Sigmoid colon (tissue), 7 donors: Measurements from ENCODE around the gene IL16. TPM values are rescaled to one million over a fixed set of nuclear protein-coding genes. Genes with fewer than 3 reads are reported as not detected.

Experiments
- DNase-seq: peaks from one replicate; pipeline ENCODE4 v3.0.0-alpha.2; 2019
- H3K27ac ChIP-seq, 4 donors: fragments of 200-600 bp; sonication (generic); one replicate each; pipeline ENCODE4 v1.5.1; 2016 to 2019; ENCODE audit warnings: mild to moderate bottlenecking in 1 of 4
- H3K27me3 ChIP-seq, 3 donors: fragments of 200-600 bp; sonication (generic); one replicate each; pipeline ENCODE4 v1.5.1; 2019; ENCODE audit warnings: mild to moderate bottlenecking in 1 of 3
- H3K36me3 ChIP-seq, 4 donors: fragments of 200-600 bp; sonication (generic); one replicate each; pipeline ENCODE4 v1.5.1; 2016 to 2019
- H3K4me1 ChIP-seq, 4 donors: fragments of 200-600 bp; sonication (generic); one replicate each; pipeline ENCODE4 v1.5.1; 2017 to 2019
- H3K4me3 ChIP-seq, 4 donors: fragments of 200-600 bp; sonication (generic); one replicate each; pipeline ENCODE4 v1.5.1; 2017 to 2019; ENCODE audit warnings: mild to moderate bottlenecking in 2 of 4, moderate library complexity in 1 of 4
- H3K9me3 ChIP-seq, 4 donors: fragments of 200-600 bp in 3 of 4; sonication (generic) in 3 of 4; one replicate each; pipeline versions ENCODE4 v1.5.1 to v1.6.1; 2013 to 2019
- CTCF ChIP-seq, 4 experiments: fragments of 450-650 bp in 3 of 4; fragments of 200-600 bp in 1 of 4; IDR thresholded peaks; one replicate each; pipeline ENCODE4 v1.5.1; 2016 to 2019; ENCODE audit warnings: antibody characterized with exemption in 4 of 4, mild to moderate bottlenecking in 3 of 4, moderate library complexity in 2 of 4
- EP300 ChIP-seq, 4 donors: sonication (generic); formaldehyde crosslinking; IDR thresholded peaks; one replicate each; pipeline ENCODE4 v1.6.1; 2017; ENCODE audit warnings: antibody characterized with exemption in 4 of 4
- POLR2A ChIP-seq, 2 donors: fragments of 450-650 bp; IDR thresholded peaks; one replicate each; pipeline ENCODE4 v1.6.1; 2016; ENCODE audit warnings: antibody characterized with exemption in 2 of 2, mild to moderate bottlenecking in 2 of 2, moderate library complexity in 2 of 2
- POLR2AphosphoS5 ChIP-seq, 4 donors: sonication (generic); formaldehyde crosslinking; IDR thresholded peaks; one replicate each; pipeline ENCODE4 v1.6.1; 2017; ENCODE audit warnings: antibody characterized with exemption in 4 of 4
- WGBS, 2 donors: extraction: QIAGEN DNeasy Blood & Tissue Kit; methylation state at CpG; one replicate each; pipeline ENCODE4 v1.1.7; 2013; 5-methylcytosine and 5-hydroxymethylcytosine counted together
- intact Hi-C: fragments of 100-400 bp; cut with DNase I; formaldehyde crosslinking; loops from one replicate; pipeline ENCODE4 v1.15.1; 2023
- polyA plus RNA-seq, 3 donors: library from polyadenylated mRNA; stranded (reverse); fragments of 200-250 nt; gene quantifications; one replicate each; pipeline ENCODE4 v1.2.3, GENCODE V29; 2013
- total RNA-seq, 4 donors: library from RNA; depleted of rRNA; stranded (reverse); fragments of >200 nt; gene quantifications; one replicate each; pipeline ENCODE4 v1.1.0, GENCODE V29; 2016
- donor health status: healthy with polysubstance abuse.
- donor health status: Bipolar disorder and iron deficiency.
- donor health status: healthy.

IL16 gene
- total and polyA plus RNA-seq, 7 donors: 3.0 to 52.8 (median 8.9) TPM

- Histone ChIP-seq H3K9me3 (no peaks in the 10 kb centered on the region), H3K27me3 (no peaks in the 10 kb centered on the region), H3K4me3 (no peak overlapping the region), H3K36me3 (peaks cover 0 to 27% (median 2%) of the 10 kb centered on the region in 4 donors), H3K4me1 (peaks cover 0 to 11% (median 10%) of the 10 kb centered on the region in 4 donors), H3K27ac (no peak overlapping the region)
- no peak for DNase-seq
- TF ChIP-seq CTCF (IDR thresholded peaks at IDR 0.05): no peak
- no peak for TF ChIP-seq POLR2AphosphoS5 (IDR thresholded peaks at IDR 0.05)
- TF ChIP-seq POLR2A (IDR thresholded peaks at IDR 0.05): no peak
- no peak for TF ChIP-seq EP300 (IDR thresholded peaks at IDR 0.05)
- intact Hi-C loops: no loop called here
- 91 to 94% methylated on average over 6 of the region's 6 CpGs for WGBS, 2 donors
Measured at GRCh38 chr15:81317642-81318017, 121.0 kb downstream of the IL16 start.

GRCh38 chr15:81321667-81322066 lies 125.0 kb downstream of the IL16 start:
- Histone ChIP-seq H3K27ac (no peak overlapping the region), H3K9me3 (no peaks in the 10 kb centered on the region), H3K4me1 (peaks cover 0 to 20% (median 6%) of the 10 kb centered on the region in 4 donors), H3K4me3 (no peak overlapping the region), H3K36me3 (peaks cover 0 to 27% (median 2%) of the 10 kb centered on the region in 4 donors), H3K27me3 (no peaks in the 10 kb centered on the region)
- WGBS, 2 donors: 89 to 92% methylated on average over 1 of the region's 1 CpG
- TF ChIP-seq EP300 (IDR thresholded peaks at IDR 0.05): no peak
- no peak for TF ChIP-seq POLR2A (IDR thresholded peaks at IDR 0.05)
- no peak for TF ChIP-seq POLR2AphosphoS5 (IDR thresholded peaks at IDR 0.05)
- DNase-seq: no peak
- intact Hi-C loops: loop anchor here (5.0 to 10.0 kb wide), 2 partner anchors 317 to 726 kb away; partner anchors contain the start of genes MEX3B and TLNRD1

GRCh38 chr15:81322676-81323253 lies 126.1 kb downstream of the IL16 start:
- Histone ChIP-seq H3K36me3 (peaks cover 0 to 17% (median 2%) of the 10 kb centered on the region in 4 donors), H3K9me3 (no peaks in the 10 kb centered on the region), H3K27ac (no peak overlapping the region), H3K4me1 (peaks cover 0 to 20% (median 6%) of the 10 kb centered on the region in 4 donors), H3K27me3 (no peaks in the 10 kb centered on the region), H3K4me3 (peak overlapping the region in 2 of 4 donors; percentile 77 to 79)
- TF ChIP-seq CTCF (IDR thresholded peaks at IDR 0.05): no peak
- no peak for TF ChIP-seq POLR2AphosphoS5 (IDR thresholded peaks at IDR 0.05)
- TF ChIP-seq POLR2A (IDR thresholded peaks at IDR 0.05): no peak
- TF ChIP-seq EP300 (IDR thresholded peaks at IDR 0.05): no peak
- intact Hi-C loops: loop anchor here (5.0 to 10.0 kb wide), 2 partner anchors 318 to 725 kb away; partner anchors contain the start of genes MEX3B and TLNRD1
- no peak for DNase-seq
- 20 to 61% methylated on average over 6 of the region's 6 CpGs for WGBS, 2 donors

- peaks cover 0 to 20% (median 6%) of the 10 kb centered on the region in 4 donors for H3K4me1 ChIP-seq
- peak overlapping the region; percentile 71 to 81 (median 76) for H3K27ac ChIP-seq
- WGBS, 2 donors: 2 to 11% methylated on average over 4 of the region's 4 CpGs
- intact Hi-C loops: loop anchor here (5.0 to 10.0 kb wide), 2 partner anchors 319 to 724 kb away; partner anchors contain the start of genes MEX3B and TLNRD1
- no peaks in the 10 kb centered on the region for H3K9me3 ChIP-seq
- H3K27me3 ChIP-seq: no peaks in the 10 kb centered on the region
- peaks cover 0 to 9% (median 2%) of the 10 kb centered on the region in 4 donors for H3K36me3 ChIP-seq
- TF ChIP-seq EP300 (IDR thresholded peaks at IDR 0.05): no peak
- TF ChIP-seq POLR2AphosphoS5 (IDR thresholded peaks at IDR 0.05): no peak
- no peak for TF ChIP-seq CTCF (IDR thresholded peaks at IDR 0.05)
- no peak for TF ChIP-seq POLR2A (IDR thresholded peaks at IDR 0.05)
- no peak for DNase-seq
- peak overlapping the region; percentile 57 to 79 (median 72) for H3K4me3 ChIP-seq
Measured at GRCh38 chr15:81323559-81323943, 126.9 kb downstream of the IL16 start.
